ENCODE measurements around the gene IDH2. TPM values are rescaled to one million over a fixed set of nuclear protein-coding genes. Genes with fewer than 3 reads are reported as not detected.

Gene IDH2
- total and polyA plus RNA-seq, 10 of the 15 experiments (the other 5 are each of a cell fraction or from before 2014, with no cell fraction given), result 2.3 to 358 (median 242) TPM

- DNase-seq (ENCODE audit: low read depth, low spot score) (no peak), FAIRE-seq (no peak), ATAC-seq (no peak)
- BruUV-seq (replicated peaks), result no TSS peak
- peaks cover 3% of the 10 kb centered on the region for H3K79me2 ChIP-seq (ENCODE audit: control insufficient read depth, insufficient read depth, low read length)
- H3K4me2 ChIP-seq (ENCODE audit: control insufficient read depth, insufficient read depth), result no peak overlapping the region
- WGBS (ENCODE audit: insufficient coverage, insufficient replicate concordance, low lambda C conversion rate, missing lambda C conversion rate), result 93% methylated on average over 37 of the region's 37 CpGs
- ChIA-PET POLR2A (no interaction called here), RAD21 (ENCODE audit: unreplicated experiment) (no interaction called here), SMC1A (ENCODE audit: uncharacterized antibody, unreplicated experiment) (no interaction called here), CTCF (interaction anchor here (7.5 kb wide), 1 partner anchor 169 kb away, joined by 85 read pairs; no protein-coding TSS in a partner anchor)
- H3K4me1 ChIP-seq (ENCODE audit: control insufficient read depth, insufficient read depth, low read length), result peaks cover 7% of the 10 kb centered on the region
- no peak overlapping the region for H3K27ac ChIP-seq (ENCODE audit: control insufficient read depth, insufficient read depth)
- peaks cover 16% of the 10 kb centered on the region in 2 experiments; a peak in 3 of 4 replicates for H3K36me3 ChIP-seq (ENCODE audit: control insufficient read depth in 2 of 2, insufficient read depth in 2 of 2, low read length in 1 of 2)
- H3K4me3 ChIP-seq, result no peak overlapping the region
- no peak overlapping the region for H2AFZ ChIP-seq (ENCODE audit: control insufficient read depth, low read depth, low read length)
- in situ Hi-C loops (cut with MboI), result no loop called here
- H3K9me3 ChIP-seq (replicated peaks; ENCODE audit: control insufficient read depth, insufficient read depth, low read length), result no peaks in the 10 kb centered on the region
- TF ChIP-seq RELB (IDR thresholded peaks at IDR 0.05; ENCODE audit: low read depth), result no peak
- no peak for TF ChIP-seq IRF3 (IDR thresholded peaks at IDR 0.05)
- no peak for TF ChIP-seq POLR2A (IDR thresholded peaks at IDR 0.05; ENCODE audit: low read depth, low read length)
- intact Hi-C loops (cut with micrococcal nuclease; ENCODE audit: unreplicated experiment), result no loop called here
- H4K20me1 ChIP-seq (ENCODE audit: control insufficient read depth, insufficient read depth), result no peaks in the 10 kb centered on the region
- no peak overlapping the region for H3K9ac ChIP-seq (ENCODE audit: control insufficient read depth, insufficient read depth, low read length)
- H3K27me3 ChIP-seq (replicated peaks in 1 of 2; ENCODE audit: control insufficient read depth in 2 of 2, insufficient read depth in 2 of 2, low read length in 1 of 2), result no peaks in the 10 kb centered on the region
These were observed 34.2 kb downstream of the IDH2 start for GRCh38 chr15:90067953-90068606.

All from GM12878 (cell line).